Neural crest cell (in vitro differentiated cells): ENCODE data around the gene NUP93. TPM values are rescaled to one million over a fixed set of nuclear protein-coding genes. Genes with fewer than 3 reads are reported as not detected.

Experiments used
- DNase-seq: peaks from one replicate; pipeline ENCODE4 v3.0.0; 2021; ENCODE audit warnings: low read depth, mixed read lengths, low spot score
- H3K27ac Mint-ChIP-seq: one replicate; pipeline ENCODE4 v1.8.0; 2021; ENCODE audit warnings: mild to moderate bottlenecking, mixed read lengths; ENCODE audit not compliant: unreplicated experiment
- H3K27me3 Mint-ChIP-seq: 2 replicates; pipeline ENCODE4 v1.8.0; 2021; ENCODE audit warnings: low read depth, mild to moderate bottlenecking, mixed read lengths
- H3K36me3 Mint-ChIP-seq: 2 replicates; pipeline ENCODE4 v1.8.0; 2021; ENCODE audit warnings: low read depth, mild to moderate bottlenecking, mixed read lengths
- H3K4me1 Mint-ChIP-seq: 2 replicates; pipeline ENCODE4 v1.8.0; 2021; ENCODE audit warnings: mixed read lengths
- H3K4me3 Mint-ChIP-seq: one replicate; pipeline ENCODE4 v1.8.0; 2021; ENCODE audit warnings: mild to moderate bottlenecking, mixed read lengths
- H3K9me3 Mint-ChIP-seq: 2 replicates; pipeline ENCODE4 v1.8.0; 2021; ENCODE audit warnings: mixed read lengths
- CTCF ChIP-seq: fragments of 200-600 bp; sonication (generic); conservative IDR thresholded peaks from 2 replicates; pipeline ENCODE4 v1.5.0; 2021; ENCODE audit warnings: antibody characterized with exemption, mild to moderate bottlenecking
- total RNA-seq: library from RNA; stranded (reverse); gene quantifications from 2 replicates; pipeline ENCODE4 v1.2.1, GENCODE V29; 2021

NUP93 gene
- total RNA-seq, 1 donor from 2014 or later, result 152 TPM

- no peaks in the 10 kb centered on the region for H3K27me3 Mint-ChIP-seq
- peaks cover 14% of the 10 kb centered on the region for H3K4me1 Mint-ChIP-seq
- H3K36me3 Mint-ChIP-seq, result peaks cover 6% of the 10 kb centered on the region
- no peak for DNase-seq
- H3K4me3 Mint-ChIP-seq, result no peak overlapping the region
- no peaks in the 10 kb centered on the region for H3K9me3 Mint-ChIP-seq
- no peak for TF ChIP-seq CTCF
- H3K27ac Mint-ChIP-seq, result no peak overlapping the region
Observed at GRCh38 chr16:56828647-56829046, 98.7 kb downstream of the NUP93 start.

GRCh38 chr16:56830669-56831068, 100.7 kb downstream of the NUP93 start:
- TF ChIP-seq CTCF, result no peak

GRCh38 chr16:56832768-56833167, 102.8 kb downstream of the NUP93 start:
- H3K36me3 Mint-ChIP-seq, result peaks cover 8% of the 10 kb centered on the region
- TF ChIP-seq CTCF, result no peak
- H3K4me1 Mint-ChIP-seq, result peaks cover 11% of the 10 kb centered on the region
- no peak for DNase-seq
- no peak overlapping the region for H3K4me3 Mint-ChIP-seq
- H3K9me3 Mint-ChIP-seq, result no peaks in the 10 kb centered on the region
- H3K27me3 Mint-ChIP-seq, result no peaks in the 10 kb centered on the region
- no peak overlapping the region for H3K27ac Mint-ChIP-seq

More at GRCh38 chr16:56830669-56831068, 100.7 kb downstream of the NUP93 start:
- Mint-ChIP-seq H3K9me3 (no peaks in the 10 kb centered on the region), H3K27ac (no peak overlapping the region), H3K4me1 (no peaks in the 10 kb centered on the region), H3K27me3 (no peaks in the 10 kb centered on the region), H3K4me3 (no peak overlapping the region), H3K36me3 (peaks cover 8% of the 10 kb centered on the region)
- DNase-seq, result no peak

GRCh38 chr16:56833243-56833970, 103.5 kb downstream of the NUP93 start:
- Mint-ChIP-seq H3K4me1 (peaks cover 11% of the 10 kb centered on the region), H3K27me3 (no peaks in the 10 kb centered on the region), H3K9me3 (no peaks in the 10 kb centered on the region), H3K4me3 (no peak overlapping the region), H3K36me3 (peaks cover 8% of the 10 kb centered on the region), H3K27ac (no peak overlapping the region)
- DNase-seq, result no peak
- TF ChIP-seq CTCF, result no peak

GRCh38 chr16:56835320-56835719, 105.4 kb downstream of the NUP93 start:
- DNase-seq, result no peak
- H3K4me3 Mint-ChIP-seq, result no peak overlapping the region
- peaks cover 8% of the 10 kb centered on the region for H3K36me3 Mint-ChIP-seq
- H3K4me1 Mint-ChIP-seq, result peaks cover 11% of the 10 kb centered on the region
- H3K27me3 Mint-ChIP-seq, result no peaks in the 10 kb centered on the region
- no peak overlapping the region for H3K27ac Mint-ChIP-seq
- TF ChIP-seq CTCF, result no peak
- no peaks in the 10 kb centered on the region for H3K9me3 Mint-ChIP-seq
